Measurements from ENCODE around the gene EBI3.
"Not testable (repeated sequence)": the region's sequence is repeated elsewhere in the genome, so short reads cannot be mapped to it uniquely, and the experiment has no call there.

The EBI3 gene

GRCh38 chr19:4233282-4233853 lies 4.0 kb downstream of the EBI3 start:
- peak in 20 of 51 donors; percentile 1 to 51 (median 9) for DNase-seq

- no peak for DNase-seq
Observed at GRCh38 chr19:4234142-4234861, 5.0 kb downstream of the EBI3 start.

GRCh38 chr19:4234862-4235201 lies 5.5 kb downstream of the EBI3 start:
- DNase-seq: no peak

GRCh38 chr19:4237510-4237909 lies 8.2 kb downstream of the EBI3 start:
- not testable (repeated sequence) for DNase-seq

- no peak for DNase-seq
Observed at GRCh38 chr19:4238831-4239230, 9.5 kb downstream of the EBI3 start.

- no peak for DNase-seq
Observed at GRCh38 chr19:4241824-4242430, 12.6 kb downstream of the EBI3 start.

- not testable (repeated sequence) for DNase-seq
Observed at GRCh38 chr19:4245938-4246337, 16.6 kb downstream of the EBI3 start.

- DNase-seq: peak; percentile 50 to 99 (median 91)
Observed at GRCh38 chr19:4246767-4247593, 17.7 kb downstream of the EBI3 start, which contains the start of gene YJU2. Gene YJU2 (plus strand): TSS chr19:4247080. CDS start chr19:4247147, 67 bp downstream.

GRCh38 chr19:4256563-4256962 lies 27.2 kb downstream of the EBI3 start:
- no peak for DNase-seq

- no peak for DNase-seq
Observed at GRCh38 chr19:4257025-4257424, 27.7 kb downstream of the EBI3 start.

- DNase-seq: no peak
Observed at GRCh38 chr19:4258181-4258580, 28.9 kb downstream of the EBI3 start.

- no peak for DNase-seq
Observed at GRCh38 chr19:4260613-4261191, 31.4 kb downstream of the EBI3 start.

GRCh38 chr19:4264812-4265211 lies 35.5 kb downstream of the EBI3 start:
- no peak for DNase-seq

- DNase-seq: no peak
Observed at GRCh38 chr19:4266253-4267000, 37.1 kb downstream of the EBI3 start.

GRCh38 chr19:4267101-4267900 lies 38.0 kb downstream of the EBI3 start:
- peak in 16 of 51 donors; percentile 5 to 40 (median 18) for DNase-seq

- DNase-seq: no peak
Observed at GRCh38 chr19:4267901-4268815, 38.8 kb downstream of the EBI3 start.

GRCh38 chr19:4268816-4269430 lies 39.6 kb downstream of the EBI3 start:
- DNase-seq: no peak

GRCh38 chr19:4272894-4273293 lies 43.6 kb downstream of the EBI3 start:
- DNase-seq: no peak

All from hypothalamus (tissue), 51 donors.